GM21737 (cell line): ENCODE measurements around the gene HSPG2.

Experiments
- ATAC-seq: cut with Tn5 transposase; IDR thresholded peaks from one replicate; pipeline ENCODE4 v1.9.1; 2021; ENCODE audit warnings: mild to moderate bottlenecking, moderate library complexity; ENCODE audit not compliant: unreplicated experiment

The HSPG2 gene

DNA sequence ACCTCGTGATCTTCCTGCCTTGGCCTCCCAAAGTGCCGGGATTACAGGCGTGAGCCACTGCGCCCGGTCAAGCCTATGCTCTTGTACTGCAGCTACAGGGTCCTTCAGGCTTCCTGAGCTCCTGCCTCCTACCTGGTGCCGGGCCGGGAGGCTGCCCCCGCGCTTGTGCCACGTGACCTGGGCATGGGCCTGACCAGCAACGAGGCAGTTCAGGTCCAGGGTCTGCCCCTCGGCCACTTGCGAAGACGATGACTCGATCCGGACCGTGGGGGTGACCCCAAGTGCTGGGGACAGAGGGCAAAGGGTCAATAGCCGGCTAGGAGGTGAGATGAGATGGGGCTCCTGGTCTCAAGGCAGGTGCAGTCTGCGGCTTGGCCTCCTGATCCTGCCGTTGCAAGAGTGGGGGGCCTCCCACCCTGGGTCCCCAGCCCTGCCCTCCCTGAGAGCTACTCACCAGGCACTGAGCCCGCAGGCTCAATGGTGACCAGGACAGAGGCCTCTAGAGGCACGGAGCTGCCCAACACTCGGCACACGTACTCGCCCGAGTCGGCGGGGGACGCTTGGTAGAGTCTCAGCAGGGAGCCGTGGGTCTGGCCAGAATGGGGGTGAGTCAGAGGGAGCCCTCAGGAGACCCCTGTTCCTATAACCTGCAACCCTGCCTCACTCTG lies 87.1 kb downstream of the HSPG2 start:
- ATAC-seq: no peak

DNA sequence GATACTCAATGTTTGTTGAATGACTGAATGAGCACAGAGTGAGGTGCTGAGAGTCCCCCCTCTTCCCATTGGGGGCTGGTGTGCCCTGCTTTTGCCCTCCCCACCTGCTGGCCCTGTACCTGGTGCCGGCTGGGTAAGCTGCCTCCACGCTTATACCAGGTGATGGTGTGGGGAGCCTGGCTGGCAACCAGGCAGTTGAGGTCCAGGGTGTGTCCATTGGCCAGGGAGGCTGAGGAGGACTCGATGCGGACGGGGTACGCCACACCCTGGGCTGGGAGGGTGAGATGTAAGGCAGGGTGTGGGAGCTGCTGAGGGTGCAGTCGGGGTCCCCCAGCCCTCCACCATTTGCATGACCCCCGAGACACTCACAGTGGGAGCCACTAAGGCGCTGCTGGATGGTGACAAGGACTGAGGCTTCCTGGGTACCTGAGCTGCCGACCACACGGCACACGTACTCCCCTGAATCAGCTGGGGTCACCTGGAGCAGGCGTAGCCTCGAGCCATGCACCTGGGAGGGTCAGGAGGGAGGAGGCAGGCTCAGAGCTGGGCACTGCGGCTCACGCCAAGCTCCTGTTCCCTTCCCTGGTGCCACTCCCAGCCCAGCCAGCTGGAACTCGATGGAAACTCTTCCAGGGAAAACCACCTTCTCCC lies 88.5 kb downstream of the HSPG2 start:
- no peak for ATAC-seq

DNA sequence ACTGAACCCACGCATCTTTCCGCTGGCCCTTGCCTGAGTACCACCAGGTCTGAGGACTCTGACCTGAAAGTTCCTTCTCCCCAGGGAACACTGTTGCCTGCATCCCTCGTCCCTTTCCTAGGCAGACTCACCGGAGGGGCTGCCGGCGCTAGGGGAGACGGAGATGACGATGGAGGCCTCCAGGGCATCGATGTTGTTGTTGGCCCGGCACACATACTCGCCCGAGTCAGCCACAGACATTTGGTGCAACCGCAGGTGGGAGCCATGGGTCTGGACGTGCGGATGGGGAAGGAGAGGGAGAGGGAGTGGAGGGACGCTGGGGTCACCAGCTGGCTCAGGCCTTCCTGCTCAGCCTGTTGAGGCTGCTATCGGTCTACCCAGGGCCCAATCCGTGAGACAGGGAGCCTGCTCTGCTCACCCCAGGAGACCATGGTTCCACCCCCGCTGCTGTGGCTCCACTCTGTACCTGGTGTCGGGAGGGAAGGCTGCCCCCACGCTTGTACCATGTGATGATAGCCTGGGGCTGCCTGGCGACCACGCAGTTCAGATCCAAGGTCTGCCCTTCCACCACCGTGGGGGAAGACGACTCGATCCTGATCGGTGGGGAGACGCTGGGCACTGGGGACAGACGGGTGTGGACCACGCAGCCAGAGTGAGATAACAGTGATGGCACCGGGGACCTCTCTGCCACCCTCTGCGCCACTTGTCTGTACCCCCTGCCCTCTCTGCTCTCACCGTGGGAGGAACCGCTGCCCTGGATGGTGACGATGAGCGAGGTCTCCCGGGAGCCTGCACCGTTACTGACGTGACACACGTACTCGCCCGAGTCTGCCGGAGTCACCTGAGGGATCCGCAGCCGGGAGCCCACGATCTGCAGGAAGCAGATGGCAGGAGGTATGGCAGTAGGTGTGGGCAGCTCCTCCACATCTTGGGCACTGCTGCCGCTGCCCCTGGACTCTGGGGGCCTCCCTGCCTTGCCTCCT lies 89.6 kb downstream of the HSPG2 start:
- no peak for ATAC-seq

DNA sequence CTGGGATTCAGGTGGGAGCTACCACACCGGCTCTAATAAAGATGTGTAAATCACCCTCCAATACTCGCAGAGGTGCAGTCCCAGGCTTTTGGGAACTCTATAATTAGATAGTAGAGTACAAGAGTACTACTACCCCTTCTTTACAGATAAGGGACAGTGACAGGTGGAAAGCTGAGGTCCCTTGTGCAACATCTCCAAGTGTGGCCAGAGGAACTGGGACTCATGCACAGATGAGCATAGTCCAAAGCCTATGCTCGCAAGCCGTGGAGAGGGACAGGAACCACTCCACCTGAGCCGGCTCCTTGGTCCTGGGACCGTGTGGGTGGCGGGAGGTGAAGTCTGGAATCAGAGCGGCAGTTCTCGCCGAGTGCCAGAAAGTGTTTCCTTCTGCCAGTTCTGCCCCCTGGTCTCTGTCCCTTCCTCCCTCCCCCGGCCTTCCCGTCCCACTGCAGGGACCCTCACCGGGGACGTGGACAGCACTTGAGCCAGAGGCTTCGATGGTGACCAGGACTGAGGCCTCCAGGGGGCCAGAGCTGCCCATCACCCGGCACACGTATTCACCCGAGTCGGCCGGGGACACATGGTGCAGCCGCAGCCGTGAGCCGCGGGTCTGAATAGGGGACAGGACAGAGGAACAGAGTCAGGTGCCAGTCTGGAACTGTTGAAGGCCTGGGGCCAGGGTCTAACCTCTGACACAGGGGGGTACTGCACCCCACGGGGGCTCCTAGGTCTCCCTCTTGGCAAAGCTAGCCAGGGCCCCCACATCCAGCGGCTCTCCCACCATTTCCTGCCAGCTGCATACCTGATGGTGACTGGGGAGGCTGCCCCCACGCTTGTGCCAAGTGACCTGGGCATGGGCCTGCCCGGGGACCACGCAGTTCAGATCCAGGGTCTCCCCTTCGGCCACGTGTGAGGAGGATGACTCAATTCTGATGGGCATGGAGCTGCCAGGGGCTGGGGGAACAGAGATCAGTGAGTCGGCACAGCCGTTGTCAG lies 91.2 kb downstream of the HSPG2 start:
- ATAC-seq: no peak

DNA sequence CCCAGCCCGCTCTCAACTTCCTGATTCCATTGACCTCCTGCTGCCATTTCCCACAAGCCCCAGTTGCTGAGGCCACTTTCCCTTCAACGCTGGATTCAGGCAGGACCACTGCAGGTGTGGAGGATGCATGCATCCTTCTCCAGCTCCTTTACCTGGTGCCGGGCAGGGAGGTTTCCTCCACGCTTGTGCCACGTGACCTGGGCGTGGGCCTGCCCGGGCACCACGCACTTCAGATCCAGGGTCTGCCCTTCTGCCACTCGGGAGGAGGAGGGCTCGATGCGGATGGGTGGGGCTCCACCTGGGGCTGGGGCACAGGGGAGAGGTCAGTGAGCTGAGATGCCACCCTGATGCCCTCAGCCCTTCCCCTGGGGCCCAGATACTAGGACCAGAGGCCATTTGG lies 93.1 kb downstream of the HSPG2 start:
- ATAC-seq: no peak

DNA sequence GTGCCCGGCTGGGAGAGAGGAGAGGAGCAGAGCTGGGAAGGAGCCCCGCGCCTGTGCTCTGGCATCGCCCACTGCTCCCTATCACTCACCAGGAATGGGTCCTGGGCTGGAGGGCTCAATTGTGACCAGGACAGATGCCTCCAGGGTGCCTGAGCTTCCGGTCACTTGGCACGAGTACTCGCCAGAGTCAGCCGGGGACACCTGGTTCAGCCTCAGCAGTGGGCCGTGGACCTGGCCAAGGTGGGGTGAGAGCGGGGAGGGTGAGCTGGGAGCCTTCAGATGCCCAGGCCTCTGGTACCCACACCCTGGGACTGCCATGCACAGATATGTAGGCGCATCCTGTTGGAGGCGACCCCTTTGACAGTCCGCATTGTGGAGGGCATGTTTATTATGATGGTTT lies 93.9 kb downstream of the HSPG2 start:
- no peak for ATAC-seq

DNA sequence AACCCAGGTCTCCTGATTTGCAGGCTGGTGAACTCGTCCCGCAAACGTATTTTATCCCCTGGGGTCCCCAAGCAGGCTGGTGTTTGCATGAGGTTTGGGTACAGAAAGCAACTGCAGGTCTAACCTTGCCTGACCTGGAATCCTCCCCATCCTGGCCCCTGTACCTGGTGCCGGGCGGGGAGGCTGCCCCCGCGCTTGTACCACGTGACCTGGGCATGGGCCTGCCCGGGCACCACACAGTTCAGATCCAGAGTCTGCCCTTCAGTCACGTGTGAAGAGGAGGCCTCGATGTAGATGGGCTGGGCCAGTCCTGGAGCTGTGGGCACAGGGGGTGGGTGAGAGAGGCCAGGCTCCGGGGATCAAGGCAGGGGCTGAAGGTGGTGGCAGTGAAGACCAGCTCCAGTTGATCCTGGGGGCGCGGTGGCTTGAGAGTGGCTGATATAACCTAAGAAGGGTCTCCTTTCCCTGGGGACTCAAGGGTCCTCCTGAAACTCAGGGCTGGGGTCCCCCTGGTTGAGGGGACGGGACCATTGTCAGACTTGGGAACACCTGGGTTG lies 94.4 kb downstream of the HSPG2 start:
- ATAC-seq: no peak

DNA sequence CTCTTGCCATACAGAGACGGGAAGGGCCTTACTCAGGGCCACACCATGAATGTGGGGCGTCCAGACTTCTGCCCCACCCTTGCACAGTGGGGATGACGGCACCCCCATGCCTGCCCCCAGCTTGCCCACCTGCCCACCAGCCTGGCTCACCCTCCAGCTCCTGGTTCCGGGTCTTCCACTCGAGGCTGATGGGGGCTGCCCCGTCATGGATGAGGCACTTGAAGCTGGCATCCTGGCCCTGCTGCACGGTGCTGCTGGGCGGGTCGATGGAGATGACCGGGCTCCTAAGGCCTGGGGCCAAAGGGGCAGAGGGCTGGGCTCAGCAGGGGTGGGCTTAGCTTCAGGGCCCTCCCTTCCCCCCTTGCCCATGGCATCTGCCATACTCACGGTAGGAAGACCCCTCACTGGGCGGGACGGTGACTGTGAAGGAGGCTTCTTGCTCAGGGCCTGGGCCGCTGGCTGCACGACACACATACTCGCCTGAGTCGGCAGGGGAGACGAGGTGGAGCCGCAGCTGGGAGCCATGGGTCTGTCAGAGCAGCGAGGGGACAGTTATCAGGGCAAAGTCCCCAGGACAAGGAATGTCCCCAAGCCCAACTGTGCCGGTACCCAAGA lies 95.2 kb downstream of the HSPG2 start:
- ATAC-seq: no peak

DNA sequence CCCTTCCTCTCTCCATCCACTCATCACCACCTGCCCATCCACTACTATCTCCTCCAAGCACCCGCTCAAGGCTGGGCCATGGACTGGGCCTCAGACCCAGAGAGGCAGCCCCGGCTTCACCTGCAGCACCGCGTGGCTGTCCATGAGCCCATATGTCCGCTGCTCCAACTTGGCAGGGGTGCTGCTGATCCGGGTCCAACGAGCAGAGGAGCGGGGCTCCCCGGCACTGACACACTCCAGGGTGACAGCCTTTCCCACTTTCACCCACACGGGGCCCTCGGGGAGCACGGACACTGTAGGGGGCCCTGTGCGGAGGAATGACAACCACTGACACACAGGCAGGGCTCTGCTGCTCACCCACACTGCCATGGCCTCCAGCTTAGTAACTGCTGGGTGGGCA lies 96.1 kb downstream of the HSPG2 start:
- no peak for ATAC-seq

DNA sequence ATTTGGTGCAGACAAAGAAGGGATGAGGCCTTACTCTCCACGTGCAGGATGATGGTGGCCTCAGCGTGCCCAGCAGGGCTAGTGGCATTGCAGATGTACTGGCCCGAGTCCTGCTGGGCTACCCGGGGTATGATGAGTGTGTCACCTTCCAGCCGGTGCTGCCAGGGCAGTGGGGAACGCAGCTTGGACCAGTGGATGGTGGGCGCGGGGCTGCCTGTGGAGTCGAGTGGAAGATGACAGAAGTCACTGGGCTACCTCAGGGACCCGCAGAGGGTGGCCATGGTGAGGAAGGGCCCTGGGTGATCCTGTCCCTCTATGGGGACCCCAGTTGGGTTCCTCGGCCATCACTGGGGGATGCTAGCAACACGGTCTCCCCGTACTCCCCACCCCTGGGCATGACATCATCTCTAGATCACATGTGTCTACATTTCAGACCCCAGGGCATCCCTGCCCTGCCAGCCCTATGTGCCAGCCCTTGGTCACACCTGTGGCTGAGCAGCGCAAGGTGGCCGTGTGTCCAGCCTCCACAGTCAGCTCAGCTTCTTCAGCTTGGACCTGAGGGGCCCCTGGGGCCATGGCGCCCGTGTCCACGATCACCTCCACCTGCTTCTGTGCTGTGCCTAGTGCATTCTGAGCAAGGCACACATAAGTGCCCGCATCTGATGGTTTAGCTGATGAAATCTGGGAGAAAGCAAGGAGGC lies 97.6 kb downstream of the HSPG2 start:
- ATAC-seq: no peak

DNA sequence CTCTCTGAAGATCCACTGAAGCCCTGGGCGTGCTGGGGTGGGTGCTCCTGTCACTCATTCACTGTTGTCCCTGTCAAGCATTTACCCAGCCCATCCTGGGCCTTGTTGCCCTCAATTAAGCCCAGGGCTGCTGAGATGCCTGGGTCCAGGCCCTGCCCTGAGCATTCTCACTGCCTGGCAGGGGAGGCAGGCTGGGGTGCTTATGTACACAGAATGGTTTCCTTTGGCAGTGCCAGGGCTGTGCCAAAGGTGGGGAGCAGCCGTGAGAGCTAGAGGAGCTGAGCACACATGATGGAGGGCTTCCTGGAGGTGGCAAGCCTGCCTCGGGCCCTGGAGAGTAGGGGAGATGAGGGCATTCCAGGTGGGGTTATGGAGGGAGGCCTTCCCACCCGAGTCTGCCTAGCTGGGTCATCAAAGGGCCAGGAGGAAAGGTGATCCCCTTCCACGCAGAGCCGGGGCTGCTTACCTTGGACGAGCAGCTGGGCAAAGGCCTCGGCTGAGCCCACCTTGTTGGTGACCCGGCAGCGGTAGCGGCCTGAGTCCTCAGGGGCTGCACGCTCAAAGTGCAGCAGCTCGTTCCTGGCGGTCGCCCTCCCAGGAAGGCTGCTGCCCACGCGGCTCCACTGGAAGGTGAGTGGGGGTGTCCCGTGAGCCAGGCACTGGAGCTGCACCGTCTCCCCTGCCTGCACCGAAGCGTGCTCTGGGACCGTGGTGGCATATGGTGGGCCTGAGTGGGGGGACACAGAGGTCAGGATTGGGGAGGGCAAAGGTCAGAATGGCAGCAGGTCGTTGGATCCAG lies 98.6 kb downstream of the HSPG2 start:
- ATAC-seq: no peak

DNA sequence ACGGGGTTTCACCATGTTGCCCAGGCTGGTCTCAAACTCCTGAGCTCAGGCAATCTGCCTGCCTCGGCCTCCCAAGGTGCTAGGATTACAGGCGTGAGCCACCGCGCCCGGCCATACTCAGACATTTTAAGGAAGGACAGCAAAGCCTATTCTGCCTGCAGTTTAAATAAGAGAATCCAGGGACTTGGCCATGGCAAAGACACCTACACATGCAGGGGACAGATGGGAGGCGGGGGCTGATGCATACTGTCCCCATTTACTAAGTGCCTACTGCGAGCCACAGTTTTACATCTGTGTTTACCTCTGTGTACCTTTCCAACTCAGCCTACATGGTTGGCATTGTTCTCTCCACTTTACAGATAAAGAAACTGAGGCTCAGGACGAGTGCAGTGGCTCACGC lies 99.6 kb downstream of the HSPG2 start:
- ATAC-seq: no peak

DNA sequence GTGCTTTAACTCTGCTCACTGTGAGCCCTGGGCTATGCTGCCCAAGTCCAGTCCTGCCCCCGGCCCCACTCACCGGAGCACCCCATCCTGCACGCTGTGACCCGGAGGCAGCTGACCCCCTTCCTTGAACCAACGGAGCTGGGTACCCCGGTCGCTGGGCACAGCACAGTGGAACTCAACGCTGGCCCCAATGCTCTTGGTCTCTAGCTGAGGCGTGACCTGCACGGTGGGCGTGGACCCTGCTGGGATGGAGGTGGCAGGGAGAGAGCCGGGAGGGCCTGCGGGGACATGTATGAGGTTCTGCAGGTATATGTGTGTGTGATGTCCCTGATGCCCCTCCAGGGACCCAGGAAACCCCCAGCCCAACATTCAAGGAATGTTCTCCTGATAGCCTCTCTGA lies 100.4 kb downstream of the HSPG2 start:
- ATAC-seq: no peak

DNA sequence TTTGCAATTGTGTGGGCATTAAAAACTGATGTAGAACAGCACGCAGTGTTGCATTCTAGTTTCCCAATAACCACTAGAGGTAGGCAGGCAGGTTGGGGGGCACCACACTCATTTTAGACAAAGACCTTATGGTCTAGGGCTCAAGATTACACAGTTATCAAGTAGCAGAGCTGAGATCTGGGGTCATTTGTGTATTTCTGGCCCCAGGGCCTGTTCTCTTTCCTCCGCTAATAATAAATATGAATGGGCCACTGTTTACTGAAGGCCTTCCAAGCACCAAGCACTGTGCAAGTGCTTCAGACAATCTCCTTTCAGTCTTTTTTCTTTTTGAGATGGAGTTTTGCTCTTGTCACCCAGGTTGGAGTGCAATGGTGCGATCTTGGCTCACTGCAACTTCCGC lies 101.1 kb downstream of the HSPG2 start:
- ATAC-seq: no peak

DNA sequence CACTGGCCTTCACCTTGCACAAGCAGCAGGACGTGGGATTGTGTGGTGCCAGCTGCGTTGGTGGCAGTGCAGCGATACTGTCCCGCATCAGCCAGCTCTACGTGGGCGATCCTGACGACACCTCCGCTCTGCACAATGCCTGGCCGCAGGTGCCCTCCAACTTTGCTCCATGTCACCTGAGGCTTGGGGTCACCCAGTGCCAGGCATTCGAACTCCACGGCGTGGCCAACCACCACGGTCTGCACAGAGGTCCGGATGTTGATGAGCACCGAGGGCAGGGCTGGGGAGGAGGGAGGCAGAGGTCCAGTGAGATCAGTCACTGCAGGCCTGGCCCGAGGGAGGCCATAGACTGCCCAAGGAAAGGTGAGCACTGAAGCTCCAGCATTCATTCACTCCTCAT lies 102.4 kb downstream of the HSPG2 start:
- ATAC-seq: no peak

DNA sequence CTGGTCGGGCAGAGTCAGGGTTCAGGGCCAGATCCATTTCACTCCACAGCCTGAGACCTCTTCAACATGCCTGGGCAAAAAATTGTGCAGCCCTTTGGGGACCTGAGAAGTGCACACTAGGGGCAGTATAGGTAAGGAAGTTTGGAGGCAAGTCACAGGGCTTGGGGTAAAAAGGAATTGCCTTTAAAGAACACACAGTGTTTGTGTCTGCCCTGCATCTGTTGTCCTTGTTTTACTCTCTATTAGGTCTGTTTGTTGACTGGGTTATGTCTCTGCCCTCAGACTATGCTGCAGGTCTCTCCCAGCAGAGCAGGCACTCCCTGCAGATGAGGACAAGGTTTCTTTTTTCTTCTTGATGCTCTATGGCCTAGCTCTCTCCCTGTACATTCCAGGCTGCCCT lies 103.0 kb downstream of the HSPG2 start:
- no peak for ATAC-seq

DNA sequence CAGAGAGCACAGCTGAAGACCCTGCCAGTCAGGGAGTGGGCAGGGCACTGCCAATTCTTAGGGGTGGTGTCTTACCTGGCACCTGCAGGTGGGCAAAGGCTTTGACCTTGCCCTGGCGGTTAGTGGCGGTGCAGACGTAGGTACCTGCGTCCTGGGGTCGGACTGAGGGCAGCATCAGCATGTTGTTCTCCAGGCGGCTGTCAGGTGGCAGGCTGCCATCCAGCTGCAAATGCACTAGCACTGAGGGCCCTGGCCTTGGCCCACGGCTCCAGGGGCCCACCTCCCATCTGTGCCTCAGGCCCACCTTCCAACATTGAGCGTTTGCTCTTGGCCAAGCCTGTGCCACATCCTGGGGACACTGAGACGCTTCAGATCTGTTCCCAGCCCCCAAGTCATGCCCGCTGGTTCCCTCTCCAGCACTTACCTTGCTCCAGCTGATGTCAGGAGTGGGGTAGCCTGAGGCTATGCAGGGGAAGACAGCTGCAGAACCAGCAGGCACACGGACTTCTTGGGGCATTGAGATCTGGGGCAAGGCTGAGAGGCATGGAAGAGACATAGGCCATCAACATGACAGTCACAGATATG lies 103.6 kb downstream of the HSPG2 start:
- ATAC-seq: no peak

DNA sequence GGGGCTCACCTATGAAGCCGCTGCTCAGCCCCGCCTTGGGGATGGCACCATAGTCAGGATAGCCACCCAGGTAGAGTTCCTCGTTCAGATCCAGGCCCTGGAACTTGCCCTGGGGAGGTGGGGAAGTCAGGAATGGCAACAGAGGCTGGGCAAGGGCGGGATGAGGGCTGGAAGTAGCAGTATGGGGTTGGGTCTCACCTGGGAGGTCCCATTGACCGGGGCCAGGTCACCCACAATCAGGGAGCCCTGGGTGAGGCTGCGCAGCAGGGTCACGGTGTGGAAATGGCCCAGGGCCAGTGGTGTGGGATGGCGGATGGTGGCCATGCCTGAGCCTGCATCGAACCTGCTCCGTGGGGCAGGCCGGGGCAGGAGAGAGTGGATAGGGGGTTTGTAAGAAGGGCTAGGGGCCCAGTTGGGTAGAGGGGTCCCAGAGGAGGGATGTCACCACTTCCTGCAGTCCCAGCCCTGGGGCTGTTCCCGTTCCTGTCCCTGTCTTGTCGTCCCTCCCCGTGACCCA lies 105.6 kb downstream of the HSPG2 start:
- ATAC-seq: no peak
